Gastroesophageal sphincter (tissue), 4 donors: ENCODE measurements around the gene GNPTAB. TPM values are rescaled to one million over a fixed set of nuclear protein-coding genes. Genes with fewer than 3 reads are reported as not detected.

ENCODE experiments used
- ATAC-seq: fragments of 150-250 bp; one replicate; pipeline ENCODE4 v1.9.1; 2016; ENCODE audit warnings: mild to moderate bottlenecking, moderate library complexity
- H3K27ac ChIP-seq, 4 donors: fragments of 200-600 bp; sonication (generic) in 3 of 4; 1 replicate in 3 of 4; 2 replicates in 1 of 4; pipeline ENCODE4 v1.5.1; 2016 to 2019
- H3K27me3 ChIP-seq: fragments of 200-600 bp; sonication (generic); one replicate; pipeline ENCODE4 v1.5.1; 2019
- H3K36me3 ChIP-seq, 2 donors: fragments of 200-600 bp; sonication (generic); one replicate each; pipeline ENCODE4 v1.5.1; 2019; ENCODE audit warnings: control low read depth in 1 of 2
- H3K4me1 ChIP-seq, 3 donors: fragments of 200-600 bp; sonication (generic); 1 replicate in 2 of 3; 2 replicates in 1 of 3; pipeline ENCODE4 v1.5.1; 2016 to 2019; ENCODE audit warnings: control low read depth in 2 of 3
- H3K4me3 ChIP-seq, 2 donors: fragments of 200-600 bp; sonication (generic); one replicate each; pipeline ENCODE4 v1.5.1; 2019; ENCODE audit warnings: mild to moderate bottlenecking in 1 of 2, moderate library complexity in 1 of 2
- H3K9me3 ChIP-seq, 3 donors: fragments of 200-600 bp; sonication (generic); one replicate each; pipeline ENCODE4 v1.5.1; 2017 to 2019; ENCODE audit warnings: control low read depth in 2 of 3
- CTCF ChIP-seq, 4 experiments: fragments of 200-600 bp in 2 of 4; fragments of 450-650 bp in 2 of 4; sonication (generic) in 1 of 4; IDR thresholded peaks; one replicate each; pipeline ENCODE4 v1.5.1; 2017 to 2019; ENCODE audit warnings: antibody characterized with exemption in 4 of 4, mild to moderate bottlenecking in 2 of 4, moderate library complexity in 2 of 4
- EP300 ChIP-seq: sonication (generic); formaldehyde crosslinking; IDR thresholded peaks from one replicate; pipeline ENCODE4 v1.6.1; 2017; ENCODE audit warnings: antibody characterized with exemption, mild to moderate bottlenecking
- POLR2A ChIP-seq, 2 donors: fragments of 450-650 bp; IDR thresholded peaks; one replicate each; pipeline ENCODE4 v1.6.1; 2017; ENCODE audit warnings: antibody characterized with exemption in 2 of 2, mild to moderate bottlenecking in 2 of 2, moderate library complexity in 1 of 2
- POLR2AphosphoS5 ChIP-seq: sonication (generic); formaldehyde crosslinking; IDR thresholded peaks from one replicate; pipeline ENCODE4 v1.6.1; 2017; ENCODE audit warnings: antibody characterized with exemption
- WGBS, 2 donors: methylation state at CpG; one replicate each; pipeline ENCODE4 v1.1.5; 2018; ENCODE audit warnings: low coverage in 1 of 2; 5-methylcytosine and 5-hydroxymethylcytosine counted together
- total RNA-seq, 4 donors: library from RNA; depleted of rRNA; stranded (reverse); fragments of >200 nt; gene quantifications; one replicate each; pipeline ENCODE4 v1.1.0, GENCODE V29; 2016

Gene GNPTAB
- total RNA-seq, 4 donors from 2014 or later, result 25.8 to 43.2 (median 36.3) TPM

- peaks cover 3 to 83% of the 10 kb centered on the region in 2 donors for H3K36me3 ChIP-seq
- no peak for TF ChIP-seq EP300
- TF ChIP-seq CTCF (IDR thresholded peaks at IDR 0.05), result no peak
- no peak for TF ChIP-seq POLR2AphosphoS5
- no peak for TF ChIP-seq POLR2A (IDR thresholded peaks at IDR 0.05)
- ATAC-seq, result no peak
Measured at GRCh38 chr12:101767537-101767936, 63.2 kb downstream of the GNPTAB start.

GRCh38 chr12:101764051-101764792, 66.5 kb downstream of the GNPTAB start:
- TF ChIP-seq POLR2A (IDR thresholded peaks at IDR 0.05) (no peak), POLR2AphosphoS5 (no peak), EP300 (no peak), CTCF (IDR thresholded peaks at IDR 0.05) (no peak)
- H3K9me3 ChIP-seq, result no peaks in the 10 kb centered on the region
- peaks cover 0 to 17% (median 0%) of the 10 kb centered on the region in 3 donors for H3K4me1 ChIP-seq
- peaks cover 0 to 82% of the 10 kb centered on the region in 2 donors for H3K36me3 ChIP-seq
- H3K27me3 ChIP-seq, result no peaks in the 10 kb centered on the region
- ATAC-seq, result no peak
- WGBS, 2 donors, result 21 to 47% methylated on average over 2 to 5 of the region's 5 CpGs
- H3K4me3 ChIP-seq, result no peak overlapping the region
- H3K27ac ChIP-seq, result peak overlapping the region in 1 of 4 donors; percentile 14

More at GRCh38 chr12:101767537-101767936, 63.2 kb downstream of the GNPTAB start:
- no peaks in the 10 kb centered on the region for H3K9me3 ChIP-seq
- no peak overlapping the region for H3K27ac ChIP-seq
- peaks cover 0 to 17% (median 0%) of the 10 kb centered on the region in 3 donors for H3K4me1 ChIP-seq
- H3K4me3 ChIP-seq, result no peak overlapping the region
- 78 to 86% methylated on average over 1 of the region's 1 CpG for whole genome bisulfite sequencing, 2 donors
- no peaks in the 10 kb centered on the region for H3K27me3 ChIP-seq

GRCh38 chr12:101763246-101763931, 67.4 kb downstream of the GNPTAB start:
- H3K9me3 ChIP-seq, result no peaks in the 10 kb centered on the region
- no peak for TF ChIP-seq CTCF (IDR thresholded peaks at IDR 0.05)
- TF ChIP-seq POLR2A (IDR thresholded peaks at IDR 0.05), result no peak
- no peak for TF ChIP-seq EP300
- TF ChIP-seq POLR2AphosphoS5, result no peak
- peak overlapping the region in 2 of 4 donors; percentile 4 to 14 for H3K27ac ChIP-seq
- WGBS, 2 donors, result 40 to 78% methylated on average over 2 to 4 of the region's 6 CpGs
- no peak overlapping the region for H3K4me3 ChIP-seq
- no peaks in the 10 kb centered on the region for H3K27me3 ChIP-seq
- peak; percentile 41 for ATAC-seq
- peaks cover 0 to 17% (median 0%) of the 10 kb centered on the region in 3 donors for H3K4me1 ChIP-seq
- H3K36me3 ChIP-seq, result peaks cover 0 to 78% of the 10 kb centered on the region in 2 donors

- Histone ChIP-seq H3K27me3 (no peaks in the 10 kb centered on the region), H3K9me3 (no peaks in the 10 kb centered on the region), H3K4me1 (peaks cover 0 to 17% (median 0%) of the 10 kb centered on the region in 3 donors), H3K27ac (no peak overlapping the region), H3K4me3 (no peak overlapping the region), H3K36me3 (peaks cover 0 to 78% of the 10 kb centered on the region in 2 donors)
- WGBS, 2 donors, result 91 to 96% methylated on average over 4 of the region's 4 CpGs
- ATAC-seq, result no peak
- TF ChIP-seq EP300, result no peak
- TF ChIP-seq POLR2AphosphoS5, result no peak
- no peak for TF ChIP-seq POLR2A (IDR thresholded peaks at IDR 0.05)
- no peak for TF ChIP-seq CTCF (IDR thresholded peaks at IDR 0.05)
Measured at GRCh38 chr12:101761781-101762180, 69.0 kb downstream of the GNPTAB start.
